H1 (cell line): Measurements from ENCODE around the gene FAM210A. TPM values are rescaled to one million over a fixed set of nuclear protein-coding genes. Genes with fewer than 3 reads are reported as not detected.
A peak's percentile ranks its signal among the peaks of the same experiment; 100 is the strongest.

ENCODE experiments used
- CTCF ChIA-PET: fragments of 300-600 bp; sonication (Branson Sonifier 250); formaldehyde crosslinking; loops from one replicate; lab custom pipeline; 2021; ENCODE audit not compliant: partially characterized antibody; lab: Charles Lee
- POLR2A ChIA-PET: fragments of 300-600 bp; sonication (Branson Sonifier 250); formaldehyde crosslinking; loops from one replicate; lab custom pipeline; 2021; ENCODE audit warnings: inconsistent platforms; ENCODE audit not compliant: partially characterized antibody; lab: Charles Lee
- DNase-seq, 2 experiments: peaks; one replicate each; pipeline versions ENCODE4 v3.0.0 to v3.0.0-alpha.2; 2010 to 2022; ENCODE audit warnings: low spot score in 2 of 2, low read depth in 1 of 2, mixed read lengths in 1 of 2
- FAIRE-seq: peaks from 2 replicates; lab custom pipeline; 2011; peaks lifted over from hg19 to GRCh38; lab: Jason Lieb, UNC
- H2AFZ ChIP-seq: 2 replicates; pipeline ENCODE4 v1.8.1; 2012; ENCODE audit warnings: low read length, inconsistent platforms
- H2AK5ac ChIP-seq: 2 replicates; pipeline ENCODE4 v1.6.1; 2013; ENCODE audit warnings: low read depth, low read length
- H2BK120ac ChIP-seq: replicated peaks from 2 replicates; pipeline ENCODE3; 2013; ENCODE audit warnings: low read depth, low read length, inconsistent platforms
- H2BK12ac ChIP-seq: 2 replicates; pipeline ENCODE4 v1.6.1; 2013; ENCODE audit warnings: low read depth, low read length
- H2BK15ac ChIP-seq: 2 replicates; pipeline ENCODE4 v1.6.1; 2013; ENCODE audit warnings: low read length
- H2BK20ac ChIP-seq: 2 replicates; pipeline ENCODE4 v1.6.1; 2013; ENCODE audit warnings: low read length
- H2BK5ac ChIP-seq: 2 replicates; pipeline ENCODE4 v1.6.1; 2013; ENCODE audit warnings: low read depth, low read length
- H3K14ac ChIP-seq: 2 replicates; pipeline ENCODE4 v1.6.1; 2013; ENCODE audit warnings: inconsistent platforms; ENCODE audit not compliant: insufficient read length
- H3K18ac ChIP-seq: 2 replicates; pipeline ENCODE4 v1.6.1; 2013; ENCODE audit warnings: low read length; ENCODE audit errors: extremely low read depth
- H3K23ac ChIP-seq: 2 replicates; pipeline ENCODE4 v1.6.1; 2013; ENCODE audit warnings: inconsistent platforms; ENCODE audit not compliant: insufficient read length
- H3K23me2 ChIP-seq: 2 replicates; pipeline ENCODE4 v1.6.1; 2013; ENCODE audit warnings: low read depth, low read length
- H3K27ac ChIP-seq: 2 replicates; pipeline ENCODE4 v1.6.1; 2011; ENCODE audit warnings: low read depth, low read length, inconsistent platforms
- H3K27me3 ChIP-seq, 4 experiments: replicated peaks in 1 of 4; 1 replicate in 1 of 4; 2 replicates in 3 of 4; pipeline versions ENCODE4 v1.6.1 to v1.8.1; 2011 to 2013; ENCODE audit warnings: low read length in 3 of 4, mild to moderate bottlenecking in 3 of 4, inconsistent platforms in 2 of 4, mixed read lengths in 2 of 4, moderate library complexity in 1 of 4; ENCODE audit not compliant: control insufficient read depth in 3 of 4, insufficient read depth in 3 of 4; ENCODE audit errors: extremely low read depth in 1 of 4
- H3K36me3 ChIP-seq, 4 experiments: 2 replicates each; pipeline versions ENCODE4 v1.6.1 to v1.8.1; 2011 to 2013; ENCODE audit warnings: mild to moderate bottlenecking in 4 of 4, low read length in 3 of 4, moderate library complexity in 2 of 4, control low read depth in 1 of 4, inconsistent platforms in 1 of 4; ENCODE audit not compliant: insufficient read depth in 4 of 4, control insufficient read depth in 2 of 4
- H3K4ac ChIP-seq: replicated peaks from 2 replicates; pipeline ENCODE3; 2013; ENCODE audit warnings: low read length, low read depth, mixed read lengths, inconsistent platforms; ENCODE audit not compliant: insufficient read length
- H3K4me1 ChIP-seq, 4 experiments: replicated peaks in 1 of 4; 1 replicate in 1 of 4; 2 replicates in 3 of 4; pipeline versions ENCODE4 v1.6.1 to v1.8.1; 2011 to 2013; ENCODE audit warnings: low read length in 3 of 4, inconsistent platforms in 2 of 4, mixed read lengths in 1 of 4; ENCODE audit not compliant: insufficient read depth in 4 of 4, control insufficient read depth in 3 of 4
- H3K4me2 ChIP-seq, 2 experiments: 2 replicates each; pipeline versions ENCODE4 v1.6.1 to v1.8.1; 2011 to 2013; ENCODE audit warnings: low read depth in 2 of 2, low read length in 2 of 2, control low read depth in 1 of 2, inconsistent platforms in 1 of 2, mild to moderate bottlenecking in 1 of 2; ENCODE audit not compliant: insufficient read depth in 1 of 2
- H3K4me3 ChIP-seq, 4 experiments: fragments of 200-600, 300-600 bp in 1 of 4; sonication (generic), shearing (Covaris generic), sonication (Bioruptor Twin) in 1 of 4; 2 replicates each; pipeline versions ENCODE4 v1.5.1 to v1.8.1; 2011 to 2016; ENCODE audit warnings: low read length in 4 of 4, low read depth in 3 of 4, control low read depth in 2 of 4, inconsistent platforms in 2 of 4, mild to moderate bottlenecking in 2 of 4, mixed read lengths in 1 of 4, moderate library complexity in 1 of 4; ENCODE audit not compliant: insufficient read depth in 2 of 4; ENCODE audit errors: extremely low read depth in 1 of 4
- H3K56ac ChIP-seq: replicated peaks from 2 replicates; pipeline ENCODE3; 2013; ENCODE audit warnings: low read depth, mild to moderate bottlenecking, mixed read lengths, low read length, inconsistent platforms; ENCODE audit not compliant: insufficient read length
- H3K79me1 ChIP-seq: 2 replicates; pipeline ENCODE4 v1.6.1; 2013; ENCODE audit warnings: low read depth, low read length, control low read depth
- H3K79me2 ChIP-seq, 2 experiments: 2 replicates each; pipeline versions ENCODE4 v1.6.1 to v1.8.1; 2012 to 2013; ENCODE audit warnings: low read length in 2 of 2, mild to moderate bottlenecking in 2 of 2, inconsistent platforms in 1 of 2; ENCODE audit not compliant: insufficient read depth in 2 of 2, control insufficient read depth in 1 of 2
- H3K9ac ChIP-seq, 4 experiments: replicated peaks in 1 of 4; 1 replicate in 1 of 4; 2 replicates in 3 of 4; pipeline versions ENCODE4 v1.6.1 to v1.8.1; 2011 to 2013; ENCODE audit warnings: low read depth in 3 of 4, low read length in 3 of 4, control low read depth in 2 of 4, mild to moderate bottlenecking in 2 of 4, moderate library complexity in 2 of 4, inconsistent platforms in 1 of 4; ENCODE audit errors: extremely low read depth in 1 of 4
- H3K9me3 ChIP-seq, 2 experiments: 2 replicates each; pipeline versions ENCODE4 v1.6.1 to v1.8.1; 2012 to 2013; ENCODE audit warnings: mild to moderate bottlenecking in 2 of 2, moderate library complexity in 2 of 2, control low read depth in 1 of 2, inconsistent platforms in 1 of 2, low read depth in 1 of 2, low read length in 1 of 2, mixed read lengths in 1 of 2; ENCODE audit not compliant: insufficient read depth in 2 of 2
- H4K20me1 ChIP-seq, 2 experiments: replicated peaks in 1 of 2; 2 replicates each; pipeline versions ENCODE3 to v1.8.1; 2011 to 2013; ENCODE audit warnings: inconsistent platforms in 2 of 2, low read length in 2 of 2, mild to moderate bottlenecking in 1 of 2; ENCODE audit not compliant: insufficient read depth in 2 of 2, control insufficient read depth in 1 of 2
- H4K5ac ChIP-seq: 2 replicates; pipeline ENCODE4 v1.6.1; 2013; ENCODE audit warnings: low read length, low read depth, mixed read lengths, inconsistent platforms; ENCODE audit not compliant: insufficient read length
- H4K8ac ChIP-seq: 2 replicates; pipeline ENCODE4 v1.8.0; 2013; ENCODE audit warnings: mild to moderate bottlenecking, moderate library complexity, low read length, inconsistent platforms; ENCODE audit not compliant: insufficient read depth; ENCODE audit errors: extremely low read depth
- H4K91ac ChIP-seq: replicated peaks from 2 replicates; pipeline ENCODE3; 2013; ENCODE audit warnings: low read length, mixed read lengths, inconsistent platforms; ENCODE audit not compliant: insufficient read length
- BCL11A ChIP-seq, 2 experiments: IDR thresholded peaks; one replicate each; pipeline ENCODE4 v1.6.1; 2011; ENCODE audit warnings: low read depth in 2 of 2, low read length in 2 of 2, mild to moderate bottlenecking in 2 of 2
- POLR2AphosphoS5 ChIP-seq: IDR thresholded peaks from 2 replicates; pipeline ENCODE4 v1.6.1; 2011; ENCODE audit warnings: low read depth, low read length
- WGBS, 2 experiments: shearing (Covaris generic) in 1 of 2; methylation state at CpG; one replicate each; pipeline versions ENCODE4 v1.1.6 to v1.1.7; 2013 to 2015; ENCODE audit warnings: low lambda C conversion rate in 2 of 2, mixed read lengths in 2 of 2, inconsistent platforms in 1 of 2, low coverage in 1 of 2, missing lambda C conversion rate in 1 of 2; ENCODE audit not compliant: insufficient replicate concordance in 2 of 2, insufficient coverage in 1 of 2, insufficient read length in 1 of 2; ENCODE audit errors: extremely low coverage in 1 of 2, missing lambda C conversion rate in 1 of 2; 5-methylcytosine and 5-hydroxymethylcytosine counted together
- polyA plus RNA-seq, 7 experiments: library from polyadenylated mRNA; depleted of rRNA in 3 of 7; stranded (reverse) in 5 of 7; unstranded in 2 of 7; fragments of >200 nt in 5 of 7; fragments of 200-250 nt in 2 of 7; gene quantifications; 1 replicate in 5 of 7; 2 replicates in 1 of 7; 4 replicates in 1 of 7; pipeline versions ENCODE4 v1.2.1 to v1.2.3, GENCODE V29; 2011 to 2013; ENCODE audit warnings: missing spikeins in 2 of 7, mixed read lengths in 2 of 7
- total RNA-seq: library from RNA; stranded (reverse); fragmentation: NEBNext Ultra II Directional; extraction: Animal tissue kit (Norgen Biotek cat#: 25700); gene quantifications from 2 replicates; pipeline ENCODE4 v1.2.1, GENCODE V29; 2021

Gene FAM210A
- total and polyA plus RNA-seq, 2 of the 8 experiments (the other 6 are each of a cell fraction or from before 2014, with no cell fraction given): 8.2 to 25.4 TPM

- H3K4me3 ChIP-seq: peak overlapping the region; percentile 76 to 97 (median 95)
- H3K9ac ChIP-seq: peak overlapping the region in 3 of 4 experiments; percentile 75 to 86 (median 81); a peak in 6 of 7 replicates
- ChIA-PET CTCF (interaction anchor here (0.7 to 1.3 kb wide), 3 partner anchors 55 to 167 kb away, joined by 3 to 5 read pairs (median 3); no protein-coding TSS in a partner anchor), POLR2A (interaction anchor here (0.9 to 2.8 kb wide), 8 partner anchors 11 to 73 kb away, joined by 3 to 16 read pairs (median 4); no protein-coding TSS in a partner anchor)
- peaks cover 0 to 5% (median 3%) of the 10 kb centered on the region in 4 experiments; a peak in 3 of 7 replicates for H3K4me1 ChIP-seq
- H3K56ac ChIP-seq: no peak overlapping the region
- H4K5ac ChIP-seq: no peak overlapping the region
- H3K9me3 ChIP-seq: no peaks in the 10 kb centered on the region
- no peak overlapping the region for H3K14ac ChIP-seq
- no peak overlapping the region for H2BK120ac ChIP-seq
- H4K8ac ChIP-seq: peak overlapping the region; percentile 97; the same call in 1 of the 2 replicates
- H2BK20ac ChIP-seq: no peak overlapping the region
- H3K23ac ChIP-seq: no peak overlapping the region
- FAIRE-seq (no peak), DNase-seq (peak in 1 of 2 experiments; percentile 69)
- 0 out of 2 replicates have a peak overlapping the region, but pooled peaks have one; percentile 72 for H3K18ac ChIP-seq
- peaks cover 1 to 6% of the 10 kb centered on the region in 2 experiments for H4K20me1 ChIP-seq
- H2BK12ac ChIP-seq: no peak overlapping the region
- no peaks in the 10 kb centered on the region for H3K27me3 ChIP-seq
- H2AFZ ChIP-seq: peak overlapping the region; percentile 86; the same call in 1 of the 2 replicates
- H2BK15ac ChIP-seq: no peak overlapping the region
- H4K91ac ChIP-seq: no peak overlapping the region
- no peak overlapping the region for H2AK5ac ChIP-seq
- TF ChIP-seq BCL11A (IDR thresholded peaks at IDR 0.05; ENCODE audit: low read depth in 2 of 2, low read length in 2 of 2): no peak
- peak; percentile 41; the same call in 1 of the 2 replicates for TF ChIP-seq POLR2AphosphoS5
- peaks cover 0 to 4% (median 0%) of the 10 kb centered on the region in 4 experiments; a peak in 1 of 8 replicates for H3K36me3 ChIP-seq
- WGBS, 2 experiments: 3% methylated on average over 15 of the region's 30 CpGs; no CpG with 5 or more reads in 1 of the 2 experiments
- H3K4me2 ChIP-seq: peak overlapping the region; percentile 70 to 97
- peak overlapping the region; percentile 82; the same call in 1 of the 2 replicates for H3K27ac ChIP-seq
- H2BK5ac ChIP-seq: peak overlapping the region; percentile 69; the same call in 1 of the 2 replicates
- H3K79me1 ChIP-seq: peaks cover 8% of the 10 kb centered on the region
- peaks cover 6% of the 10 kb centered on the region; the same call in 1 of the 2 replicates for H3K23me2 ChIP-seq
- no peak overlapping the region for H3K4ac ChIP-seq
- H3K79me2 ChIP-seq: peaks cover 7 to 91% of the 10 kb centered on the region in 2 experiments
Observed at GRCh38 chr18:13726972-13727331, 594 bp upstream of the FAM210A start.
